GM19395 (cell line): ENCODE measurements around the gene STPG2.

Experiments
- ATAC-seq: cut with Tn5 transposase; IDR thresholded peaks from one replicate; pipeline ENCODE4 v1.9.1; 2021; ENCODE audit warnings: mild to moderate bottlenecking, moderate library complexity; ENCODE audit not compliant: unreplicated experiment

Gene STPG2

GRCh38 chr4:98094118-98094517 lies 49.2 kb downstream of the STPG2 start:
- no peak for ATAC-seq

DNA sequence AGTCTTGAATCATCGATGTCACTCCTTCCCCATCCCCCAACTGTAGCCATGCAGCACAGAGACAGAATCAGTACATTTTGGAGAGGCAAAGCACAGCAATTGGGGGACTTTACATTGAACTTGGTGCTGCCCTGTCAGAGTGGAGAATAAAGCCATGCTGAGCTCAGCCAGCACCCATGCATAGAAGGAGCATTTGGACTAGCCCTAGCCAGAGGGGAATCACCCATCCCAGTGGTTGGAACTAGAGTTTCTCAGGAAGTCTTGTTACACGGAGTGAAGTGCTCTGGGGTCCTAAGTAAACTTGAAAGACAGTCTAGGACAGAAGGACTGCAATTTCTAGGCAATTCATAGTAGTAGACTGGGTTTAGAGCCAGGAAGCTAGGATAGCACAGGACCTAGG lies 49.6 kb downstream of the STPG2 start:
- no peak for ATAC-seq

DNA sequence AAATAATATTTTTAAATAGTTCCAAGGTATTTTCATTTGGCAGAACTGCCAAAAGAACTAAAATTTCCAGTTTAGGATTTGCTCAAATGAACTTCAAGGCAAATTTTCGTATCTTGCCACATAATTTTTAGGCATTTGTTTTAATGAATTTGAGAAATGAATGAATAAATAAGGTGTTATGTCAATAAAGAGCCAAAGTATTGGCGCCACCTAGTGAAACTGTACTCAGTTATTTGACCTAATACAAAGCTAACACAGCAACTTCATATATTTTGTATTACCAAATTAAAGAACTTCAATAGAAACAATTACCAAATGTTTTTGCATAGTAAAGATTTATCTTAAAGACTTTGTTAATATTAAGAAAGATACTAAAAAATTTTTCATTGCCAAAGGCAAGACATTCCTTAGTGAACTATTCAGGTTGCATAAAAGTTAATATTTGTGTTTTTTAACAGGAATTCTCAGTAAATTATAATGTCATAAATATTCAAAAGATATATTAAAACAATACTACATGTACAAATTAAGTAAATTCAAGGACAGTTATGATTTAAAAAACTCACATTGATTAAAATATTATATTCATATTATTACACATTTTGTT lies 50.3 kb downstream of the STPG2 start:
- ATAC-seq = no peak

DNA sequence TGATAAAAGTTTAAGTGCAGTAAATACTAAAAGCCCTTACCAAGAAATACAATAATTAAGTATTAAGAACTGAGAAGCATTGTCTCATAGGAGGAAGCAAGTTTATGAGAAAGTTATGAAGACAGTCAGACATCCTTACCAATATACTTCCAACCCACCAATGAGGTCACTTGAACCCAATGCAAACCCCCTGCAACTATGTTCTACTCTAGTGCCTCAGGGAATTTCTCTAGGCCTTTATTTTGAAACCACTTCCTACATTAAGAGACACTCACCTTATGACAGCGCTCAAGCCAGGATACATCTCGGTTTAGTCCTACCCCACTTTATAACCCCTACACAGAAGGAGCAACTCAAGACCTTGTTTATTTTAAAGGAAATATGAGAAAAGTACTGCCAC lies 61.3 kb downstream of the STPG2 start:
- ATAC-seq = no peak

GRCh38 chr4:98068495-98068894 lies 74.8 kb downstream of the STPG2 start:
- ATAC-seq = no peak

- ATAC-seq = no peak
Measured at GRCh38 chr4:98055800-98056501, 87.3 kb downstream of the STPG2 start.

- no peak for ATAC-seq
Measured at GRCh38 chr4:98046665-98047064, 96.6 kb downstream of the STPG2 start.

GRCh38 chr4:98030059-98030458 lies 113.2 kb downstream of the STPG2 start:
- ATAC-seq = no peak

DNA sequence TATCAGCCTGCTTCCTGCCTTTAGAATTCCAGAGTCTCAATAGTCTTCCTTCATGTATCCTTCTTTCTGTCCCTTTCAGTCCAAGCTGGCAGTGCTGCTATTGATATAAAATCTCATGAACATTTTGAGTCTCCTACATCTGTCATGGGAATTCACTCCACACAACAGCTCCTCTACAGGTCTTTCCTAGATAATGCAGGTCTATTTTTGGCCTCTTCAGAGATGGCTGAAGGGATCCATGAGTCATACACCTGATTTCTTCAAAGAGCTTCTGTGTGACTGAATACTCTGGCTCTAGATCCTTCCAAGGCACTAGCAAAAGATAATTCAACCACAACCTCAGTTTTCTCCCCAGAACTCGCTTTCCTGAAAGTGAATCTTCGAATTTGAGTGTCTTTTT lies 115.4 kb downstream of the STPG2 start:
- ATAC-seq = no peak

- no peak for ATAC-seq
Measured at GRCh38 chr4:98026362-98026761, 116.9 kb downstream of the STPG2 start.

DNA sequence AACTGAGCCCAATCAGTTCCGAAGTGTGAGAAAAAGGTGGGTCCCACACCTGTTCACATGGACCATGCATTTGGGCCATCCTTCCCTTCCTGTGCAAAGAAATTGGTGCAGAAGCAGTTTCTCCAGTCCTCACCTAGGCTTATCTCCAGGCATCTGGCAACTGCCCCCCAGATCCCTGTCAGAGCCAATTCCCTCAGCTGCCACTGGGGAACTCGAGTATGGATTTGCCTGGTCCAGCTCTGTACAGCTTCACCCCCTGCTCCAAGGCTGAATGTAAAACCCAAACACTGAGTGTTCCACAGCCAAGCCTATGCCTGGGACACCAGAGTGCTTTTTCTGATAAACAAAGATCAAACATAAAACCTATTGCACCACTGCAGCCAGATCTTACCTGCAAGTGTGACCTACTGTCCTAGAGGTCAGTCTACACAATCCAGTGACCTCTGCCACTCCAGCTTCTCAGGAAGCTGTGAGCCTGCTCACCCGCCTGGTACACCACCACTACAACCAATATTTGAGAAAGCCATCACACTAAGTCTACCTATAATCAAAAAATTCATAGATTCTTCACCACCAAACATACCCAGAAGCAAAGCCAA lies 136.4 kb downstream of the STPG2 start:
- ATAC-seq = no peak

- no peak for ATAC-seq
Measured at GRCh38 chr4:98006060-98006459, 137.2 kb downstream of the STPG2 start.

DNA sequence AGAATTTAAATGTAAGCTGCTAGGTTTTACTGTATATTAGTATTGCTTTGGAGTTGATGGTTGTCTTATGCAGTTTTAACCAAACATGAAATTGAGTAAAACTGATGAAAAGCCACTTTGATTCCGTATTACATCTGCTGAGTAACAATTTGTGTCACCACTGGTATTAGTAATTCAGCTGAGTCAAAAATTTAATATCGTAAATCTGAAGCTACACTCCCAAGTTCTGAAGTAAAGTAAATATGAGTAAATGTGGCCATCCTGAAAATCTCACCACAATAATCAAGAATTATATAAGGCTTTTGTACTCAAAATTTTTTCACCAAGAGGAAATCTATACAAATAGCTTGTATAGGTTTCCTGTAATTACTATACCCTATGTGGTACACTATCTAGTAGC lies 142.3 kb downstream of the STPG2 start:
- no peak for ATAC-seq

DNA sequence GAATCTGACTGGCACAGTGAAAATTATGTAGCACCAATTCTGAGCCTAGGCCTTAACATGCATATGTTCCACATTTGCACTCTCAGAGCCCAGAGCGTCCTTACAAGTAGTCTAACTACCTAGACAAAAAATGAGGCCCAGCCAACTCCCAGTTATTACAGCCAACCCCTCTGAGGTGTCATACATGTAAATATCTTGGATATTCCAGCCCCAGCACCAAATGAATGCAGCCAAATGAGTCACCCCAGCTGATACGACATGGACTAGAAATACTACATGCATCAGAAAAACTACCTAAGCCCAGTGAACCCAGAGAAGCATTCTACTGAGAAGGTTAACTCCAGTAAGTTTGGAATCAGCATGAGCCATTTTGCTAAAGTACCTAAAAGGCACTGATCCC lies 145.1 kb downstream of the STPG2 start:
- ATAC-seq = no peak

DNA sequence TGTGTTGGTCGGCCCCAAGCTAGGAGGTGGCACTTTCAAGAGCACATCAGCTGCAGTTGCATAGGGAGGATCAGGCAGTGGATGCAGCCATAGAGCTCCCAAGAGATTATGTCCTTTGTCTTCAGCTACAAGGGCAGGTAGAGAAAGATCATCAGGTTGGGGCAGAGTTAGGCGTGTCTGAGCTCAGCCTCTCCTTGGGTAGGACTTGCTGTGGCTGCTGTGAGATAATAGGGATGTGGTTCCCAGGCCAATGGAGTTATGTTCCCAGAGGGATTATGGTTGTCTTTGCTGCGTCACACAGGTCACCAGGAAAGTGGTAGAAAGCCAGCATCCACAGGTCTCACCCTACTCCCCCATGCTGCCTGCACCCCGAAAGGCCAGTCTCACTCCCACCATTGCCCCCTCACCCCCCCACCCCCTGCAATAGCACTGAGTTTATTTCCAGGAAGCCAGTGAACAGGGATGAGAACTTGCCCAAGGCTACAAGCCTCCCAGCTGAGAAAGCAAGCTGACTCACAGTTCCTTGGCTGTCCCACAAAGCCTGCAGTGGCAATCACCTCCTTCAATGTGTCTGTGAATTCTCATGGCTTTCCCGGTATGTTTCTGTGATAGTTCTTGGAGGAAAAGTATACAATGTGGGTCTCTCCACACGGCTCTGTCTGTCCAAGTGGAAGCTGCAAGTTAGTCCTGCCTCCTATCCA lies 148.4 kb downstream of the STPG2 start:
- no peak for ATAC-seq

DNA sequence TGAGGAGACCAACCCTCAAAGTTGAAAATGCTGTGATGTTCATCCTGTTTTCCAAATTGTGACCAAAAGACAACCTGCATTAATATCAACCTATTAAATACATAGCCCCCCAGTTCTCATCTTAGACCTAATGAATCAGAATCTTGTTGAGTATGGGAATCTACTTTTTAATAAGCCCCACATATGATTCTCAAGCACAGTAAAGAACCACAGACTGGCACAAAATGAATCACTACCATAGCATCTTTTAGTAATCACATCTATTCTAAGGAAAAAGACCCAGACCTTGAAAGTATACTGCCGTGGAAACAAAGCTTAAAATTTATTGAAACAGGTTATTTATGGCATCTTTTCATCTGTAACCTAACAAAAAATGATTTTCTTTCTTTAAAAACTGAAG lies 152.9 kb downstream of the STPG2 start:
- ATAC-seq = no peak

DNA sequence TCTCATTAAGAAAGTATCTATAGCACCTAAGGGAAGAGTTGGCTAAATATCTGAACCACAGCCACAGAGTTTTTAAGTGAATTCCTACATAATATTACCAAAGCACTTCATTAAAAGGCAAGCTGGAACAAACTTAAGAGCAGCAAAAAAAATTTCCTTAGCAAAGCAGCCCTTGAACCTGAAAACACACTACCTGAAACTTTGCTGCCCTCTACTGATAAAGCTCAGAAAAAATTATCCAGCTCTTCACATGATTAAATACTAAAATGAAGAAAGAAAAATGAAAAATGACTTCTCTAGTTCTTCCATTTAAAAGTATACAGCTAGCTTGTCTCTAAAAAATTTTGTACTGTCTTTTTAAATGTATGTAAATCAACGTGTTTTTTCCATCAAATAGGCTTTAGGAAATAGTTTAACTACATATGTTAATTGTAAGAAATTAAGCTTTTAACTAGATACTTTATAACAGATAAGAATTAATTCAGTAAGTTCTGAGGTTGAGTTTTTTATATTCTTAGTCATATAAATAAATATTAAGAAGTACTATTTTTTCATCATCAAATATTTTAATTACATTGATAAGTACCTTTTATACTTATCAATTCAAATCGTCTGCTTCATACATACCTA lies 156.1 kb downstream of the STPG2 start:
- ATAC-seq = no peak

- no peak for ATAC-seq
Measured at GRCh38 chr4:97984545-97985131, 158.6 kb downstream of the STPG2 start.

GRCh38 chr4:97978791-97979488 lies 164.3 kb downstream of the STPG2 start:
- no peak for ATAC-seq

DNA sequence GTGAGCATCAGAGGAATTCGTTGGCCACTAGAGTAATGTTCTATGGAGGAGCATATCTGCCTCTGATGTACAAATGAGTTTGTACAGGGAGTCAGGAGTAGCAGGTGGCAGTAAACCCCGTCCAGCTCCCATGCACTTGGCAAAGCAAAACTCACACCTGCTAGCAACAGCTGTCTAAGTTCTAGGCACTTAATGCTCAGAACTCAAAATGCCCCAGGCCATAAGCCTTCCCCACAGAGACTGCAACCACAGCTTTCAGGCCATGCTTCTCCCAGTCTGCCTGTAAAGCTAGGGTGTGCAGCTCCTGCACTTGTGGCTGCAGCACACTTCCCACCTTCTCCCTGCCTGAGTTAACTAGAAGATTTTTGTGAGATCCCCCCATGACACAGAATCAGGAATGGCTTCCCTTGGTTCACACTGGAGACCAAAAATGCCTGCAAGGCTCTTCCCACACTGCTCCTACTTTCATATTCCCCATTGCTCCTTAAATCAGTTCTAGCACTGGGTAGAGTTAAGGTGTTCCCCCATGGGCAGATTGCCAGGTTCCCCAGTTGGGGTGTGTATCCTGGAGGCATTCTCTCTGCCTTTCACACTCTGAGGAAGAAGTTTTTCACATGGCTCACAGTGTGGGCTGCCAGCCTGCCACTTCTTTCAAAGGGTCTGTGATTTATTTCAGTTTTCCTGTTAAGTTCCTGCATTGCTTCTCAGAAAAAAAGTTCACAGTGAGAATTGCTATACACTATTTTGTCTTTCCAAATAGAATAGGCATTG lies 189.9 kb downstream of the STPG2 start:
- ATAC-seq = no peak
